ENCODE results near the gene ZNF683. TPM values are rescaled to one million over a fixed set of nuclear protein-coding genes. Genes with fewer than 3 reads are reported as not detected.
"Not testable (repeated sequence)": the region's sequence is repeated elsewhere in the genome, so short reads cannot be mapped to it uniquely, and the experiment has no call there.

ZNF683 gene
- total RNA-seq, 2 experiments from 2014 or later: 7.0 to 26.3 TPM

DNA sequence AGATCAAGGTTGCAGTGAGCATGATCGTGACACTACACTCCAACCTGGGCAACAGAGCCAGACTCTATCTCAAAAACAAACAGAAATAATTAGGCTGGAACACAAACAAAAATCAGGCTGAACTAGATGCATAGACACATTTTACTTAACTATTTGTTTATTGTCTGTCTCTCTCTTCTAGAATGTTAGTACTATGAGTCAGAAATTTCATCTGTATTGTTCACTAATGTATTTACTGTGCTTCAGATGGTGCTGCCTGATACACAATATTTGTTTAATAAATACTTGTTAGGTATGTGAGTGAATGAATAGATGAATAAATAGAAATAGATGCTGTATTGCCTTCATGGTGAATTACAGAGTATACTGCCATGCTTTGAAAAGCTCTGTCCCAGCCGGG is 32.1 kb upstream of the ZNF683 start:
- H3K27ac Mint-ChIP-seq: no peak overlapping the region
- H3K9me3 Mint-ChIP-seq (ENCODE audit: low read depth): no peaks in the 10 kb centered on the region
- H3K36me3 Mint-ChIP-seq: no peaks in the 10 kb centered on the region
- peaks cover 13% of the 10 kb centered on the region for H3K4me1 Mint-ChIP-seq
- DNase-seq (no peak), ATAC-seq (no peak)
- CTCF ChIA-PET: interaction anchor here (3.0 kb wide), 1 partner anchor 11 kb away, joined by 30 read pairs; no protein-coding TSS in a partner anchor
- H3K27me3 Mint-ChIP-seq: peaks cover 45% of the 10 kb centered on the region
- no peak overlapping the region for H3K4me3 Mint-ChIP-seq

DNA sequence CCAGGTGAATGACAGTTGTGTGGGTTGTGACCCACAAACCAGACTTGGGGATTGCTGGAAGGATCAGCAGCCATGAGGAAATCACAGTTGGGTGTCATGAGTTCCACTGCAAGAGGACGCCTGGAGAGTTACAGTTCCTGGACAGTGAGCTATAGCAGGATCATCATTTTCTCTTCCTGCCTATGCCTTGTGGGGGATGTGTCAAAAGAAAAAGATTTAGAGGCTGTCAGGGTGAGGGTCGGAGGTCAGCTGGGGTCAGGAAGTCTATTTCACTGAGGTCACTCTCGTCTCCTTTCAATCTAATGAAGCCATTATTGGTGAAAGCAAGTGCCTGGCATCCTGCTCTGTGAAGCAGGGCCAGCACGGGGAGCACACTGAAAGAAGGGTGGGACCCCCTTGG is 31.1 kb upstream of the ZNF683 start:
- no peak for ATAC-seq
- Mint-ChIP-seq H3K36me3 (no peaks in the 10 kb centered on the region), H3K4me1 (peaks cover 3% of the 10 kb centered on the region), H3K9me3 (ENCODE audit: low read depth) (no peaks in the 10 kb centered on the region), H3K4me3 (no peak overlapping the region), H3K27me3 (peaks cover 35% of the 10 kb centered on the region), H3K27ac (no peak overlapping the region)
- CTCF ChIA-PET: interaction anchor here (0.9 kb wide), 1 partner anchor 13 kb away, joined by 3 read pairs; no protein-coding TSS in a partner anchor
- DNase-seq: no peak

DNA sequence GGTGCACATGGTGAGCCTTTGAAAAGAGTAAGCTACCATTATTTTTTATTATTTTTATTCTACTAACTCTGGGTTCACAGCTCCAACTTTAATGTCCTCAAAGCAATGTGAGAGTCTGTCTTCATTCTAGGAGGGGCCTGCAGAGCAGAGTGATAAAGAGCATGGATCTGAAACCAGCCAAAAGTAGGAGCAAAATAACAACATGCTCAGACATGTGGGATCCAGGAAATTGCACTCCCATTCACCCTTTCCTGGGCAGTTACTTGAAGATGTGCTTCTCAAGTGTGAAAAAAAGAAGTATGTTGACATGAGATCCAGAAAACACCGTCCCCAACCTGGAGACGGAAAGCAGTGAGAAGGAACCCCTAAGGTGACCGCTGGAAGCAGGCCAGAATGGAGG is 29.3 kb upstream of the ZNF683 start:
- H3K9me3 Mint-ChIP-seq (ENCODE audit: low read depth): no peaks in the 10 kb centered on the region
- H3K36me3 Mint-ChIP-seq: no peaks in the 10 kb centered on the region
- H3K27me3 Mint-ChIP-seq: peaks cover 32% of the 10 kb centered on the region
- CTCF ChIA-PET: interaction anchor here (1.6 to 3.6 kb wide), 2 partner anchors 11 to 15 kb away, joined by 4 to 25 read pairs; no protein-coding TSS in a partner anchor
- H3K4me3 Mint-ChIP-seq: no peak overlapping the region
- H3K4me1 Mint-ChIP-seq: no peaks in the 10 kb centered on the region
- no peak overlapping the region for H3K27ac Mint-ChIP-seq
- ATAC-seq (no peak), DNase-seq (no peak)

DNA sequence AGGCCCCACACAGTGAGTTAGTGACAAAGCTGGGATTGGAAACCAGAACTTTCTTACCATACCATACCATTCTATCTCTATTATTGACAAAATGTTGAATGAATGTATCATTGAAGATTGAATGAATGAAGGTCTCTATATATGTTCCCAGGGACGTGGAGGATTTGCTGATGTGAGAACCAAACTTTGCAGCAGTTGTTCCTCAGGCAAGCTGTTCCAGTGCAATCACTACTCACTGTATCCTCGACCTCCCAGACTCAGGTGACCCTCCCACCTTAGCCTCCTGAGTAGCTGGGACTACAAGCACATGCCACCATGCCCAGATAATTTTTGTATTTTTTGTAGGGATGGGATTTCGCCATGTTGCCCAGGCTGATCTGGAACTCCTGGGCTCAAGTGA is 26.5 kb upstream of the ZNF683 start:
- Mint-ChIP-seq H3K27me3 (peaks cover 20% of the 10 kb centered on the region), H3K36me3 (no peaks in the 10 kb centered on the region), H3K9me3 (ENCODE audit: low read depth) (no peaks in the 10 kb centered on the region), H3K27ac (no peak overlapping the region), H3K4me1 (peaks cover 5% of the 10 kb centered on the region), H3K4me3 (no peak overlapping the region)
- CTCF ChIA-PET: interaction anchor here (1.6 to 13.6 kb wide), 5 partner anchors 18 to 229 kb away, joined by 5 to 180 read pairs (median 25); partner anchors contain the start of genes ZNF593 and ZNF683
- no peak for DNase-seq
- ATAC-seq: no peak

DNA sequence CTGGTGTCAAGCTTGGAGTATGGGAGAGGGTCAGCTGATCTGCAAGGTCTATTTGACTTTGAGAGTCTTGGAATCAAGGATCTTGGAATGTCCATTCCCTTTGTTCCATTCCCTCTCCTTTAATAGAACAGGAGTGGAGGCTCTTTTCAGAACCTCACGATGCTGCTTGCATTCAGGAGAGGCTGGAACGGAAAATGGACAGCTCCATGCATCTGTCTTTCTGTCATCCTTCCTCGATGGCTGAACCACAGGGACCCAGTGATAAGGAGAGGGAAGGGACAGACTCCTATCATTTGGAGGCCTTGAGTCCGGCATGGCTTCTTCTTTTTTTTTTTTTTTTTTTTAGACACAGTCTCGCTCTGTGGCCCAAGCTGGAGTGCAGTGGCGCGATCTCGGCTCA is 23.2 kb upstream of the ZNF683 start:
- H3K27ac Mint-ChIP-seq: no peak overlapping the region
- ATAC-seq (no peak), DNase-seq (no peak)
- CTCF ChIA-PET: interaction anchor here (0.7 to 13.6 kb wide), 14 partner anchors 18 to 293 kb away, joined by 3 to 180 read pairs (median 11); partner anchors contain the start of genes C1orf232, CD52, CEP85 and ZNF593
- H3K4me1 Mint-ChIP-seq: peaks cover 18% of the 10 kb centered on the region
- no peaks in the 10 kb centered on the region for H3K9me3 Mint-ChIP-seq (ENCODE audit: low read depth)
- no peak overlapping the region for H3K4me3 Mint-ChIP-seq
- H3K27me3 Mint-ChIP-seq: peaks cover 4% of the 10 kb centered on the region
- H3K36me3 Mint-ChIP-seq: no peaks in the 10 kb centered on the region

DNA sequence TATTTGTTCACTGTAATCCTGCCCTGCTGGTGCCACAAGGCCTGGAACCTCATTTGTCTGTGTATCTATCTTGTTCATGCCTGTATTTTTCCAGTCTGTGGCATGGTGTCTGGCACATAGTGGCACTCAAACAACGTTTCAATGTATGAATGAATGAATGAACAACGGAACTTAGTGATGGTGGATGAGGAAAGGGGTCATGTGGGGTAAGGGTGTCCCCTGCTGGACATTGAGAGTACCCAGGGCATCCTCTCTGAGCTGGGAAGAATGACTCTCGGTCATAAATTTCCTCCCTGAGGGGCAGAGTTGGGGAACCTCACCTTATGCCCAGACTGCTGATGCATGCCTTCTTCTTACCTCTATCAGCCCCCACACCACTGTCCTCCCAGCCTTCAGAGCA is 18.9 kb upstream of the ZNF683 start:
- Mint-ChIP-seq H3K4me1 (peaks cover 55% of the 10 kb centered on the region), H3K4me3 (no peak overlapping the region), H3K27me3 (peaks cover 4% of the 10 kb centered on the region), H3K9me3 (ENCODE audit: low read depth) (no peaks in the 10 kb centered on the region), H3K36me3 (no peaks in the 10 kb centered on the region), H3K27ac (peak overlapping the region; percentile 62)
- DNase-seq: peak; percentile 78
- CTCF ChIA-PET: interaction anchor here (0.6 to 13.6 kb wide), 29 partner anchors 10 to 1686 kb away, joined by 3 to 180 read pairs (median 4); partner anchors contain the start of genes CD52, CEP85, CRYBG2 and SH3BGRL3
- peak; percentile 80 for ATAC-seq

DNA sequence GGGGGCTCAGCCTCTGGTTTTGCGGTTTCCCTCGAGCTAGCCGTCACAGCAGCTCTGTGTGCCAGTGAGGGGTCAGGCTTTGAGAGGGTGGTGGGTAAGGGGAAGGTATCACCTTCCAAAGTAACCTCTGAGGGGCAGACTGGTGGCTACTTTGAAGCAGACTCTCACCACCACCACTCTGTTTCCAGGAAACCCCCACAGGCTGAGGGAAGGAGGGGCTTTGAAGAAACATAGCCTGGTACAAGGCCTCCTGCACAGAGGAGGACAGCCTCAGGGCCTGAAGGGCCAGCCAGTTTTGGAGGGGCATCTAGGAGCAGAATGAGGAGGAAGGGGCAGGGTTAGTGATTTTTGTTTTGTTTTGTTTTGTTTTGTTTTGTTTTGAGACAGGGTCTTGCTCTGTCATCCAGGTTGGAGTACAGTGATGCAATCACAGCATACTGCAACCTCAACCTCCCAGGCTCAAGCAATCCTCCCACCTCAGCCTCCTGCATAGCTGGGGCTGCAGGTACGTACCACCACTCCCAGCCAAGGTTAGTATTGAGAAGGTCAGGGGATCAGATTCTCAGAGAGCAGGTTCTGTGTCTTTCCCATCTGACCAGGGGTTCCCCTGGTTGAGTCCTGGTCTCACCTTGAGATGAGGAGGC is 17.2 kb upstream of the ZNF683 start:
- peaks cover 69% of the 10 kb centered on the region for H3K4me1 Mint-ChIP-seq
- H3K27ac Mint-ChIP-seq: peak overlapping the region; percentile 84
- H3K4me3 Mint-ChIP-seq: no peak overlapping the region
- H3K27me3 Mint-ChIP-seq: no peaks in the 10 kb centered on the region
- H3K36me3 Mint-ChIP-seq: no peaks in the 10 kb centered on the region
- CTCF ChIA-PET: interaction anchor here (0.8 to 13.6 kb wide), 16 partner anchors 12 to 246 kb away, joined by 3 to 180 read pairs (median 10); partner anchors contain the start of genes C1orf232, CEP85, SH3BGRL3 and ZNF593
- H3K9me3 Mint-ChIP-seq (ENCODE audit: low read depth): no peaks in the 10 kb centered on the region
- peak; percentile 65 for DNase-seq
- ATAC-seq: peak; percentile 22

DNA sequence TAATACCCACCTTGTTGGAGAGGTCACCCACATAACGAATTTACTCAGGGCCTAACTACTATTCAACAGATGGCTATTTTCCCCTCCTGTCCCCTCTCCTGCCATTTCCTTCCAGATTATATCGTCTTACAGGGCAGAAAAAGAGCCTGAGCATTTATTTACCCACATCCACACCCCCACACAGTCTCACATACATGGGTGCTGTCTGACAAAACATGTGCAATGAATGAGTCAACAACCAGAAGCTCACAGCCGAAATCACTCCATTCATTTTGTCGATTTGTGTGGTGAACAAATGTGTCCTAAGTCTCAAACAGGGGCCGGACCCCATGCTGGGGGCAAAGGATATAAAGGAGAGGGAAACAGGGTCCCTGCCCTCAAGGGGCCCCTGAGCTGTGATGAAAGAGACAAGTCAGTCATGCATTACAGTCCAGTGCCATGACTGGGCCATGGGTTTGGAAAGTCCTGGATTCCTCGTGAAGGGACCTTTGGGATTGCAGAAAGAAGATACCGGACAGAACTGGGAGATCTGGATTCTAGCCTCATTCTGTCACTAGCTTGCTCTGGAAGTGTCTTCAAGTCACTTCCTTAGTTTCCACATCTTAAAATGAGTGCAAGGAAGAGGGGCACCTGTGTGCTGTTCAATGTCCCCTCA is 16.4 kb upstream of the ZNF683 start:
- H3K27ac Mint-ChIP-seq: peak overlapping the region; percentile 84

DNA sequence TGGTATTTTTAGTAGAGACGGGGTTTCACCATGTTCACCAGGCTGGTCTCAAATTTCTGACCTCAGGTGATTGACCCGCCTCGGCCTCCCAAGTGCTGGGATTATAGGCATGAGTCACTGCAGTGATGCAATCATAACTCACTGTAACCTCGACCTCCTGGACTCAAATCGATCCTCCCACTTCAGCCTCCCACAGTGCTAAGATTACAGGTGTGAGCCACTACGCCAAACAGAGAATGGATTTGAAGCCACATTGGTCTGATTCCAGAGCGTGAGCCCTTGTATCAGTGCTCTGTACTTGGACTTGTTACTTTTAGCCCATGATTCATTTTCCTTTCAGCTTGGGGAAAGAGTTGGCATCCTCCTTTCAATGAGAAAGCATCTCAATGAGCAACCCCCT is 14.9 kb upstream of the ZNF683 start:
- Mint-ChIP-seq H3K4me3 (no peak overlapping the region), H3K4me1 (peaks cover 82% of the 10 kb centered on the region), H3K36me3 (peaks cover 4% of the 10 kb centered on the region), H3K9me3 (ENCODE audit: low read depth) (no peaks in the 10 kb centered on the region), H3K27me3 (no peaks in the 10 kb centered on the region), H3K27ac (peak overlapping the region; percentile 62)
- ATAC-seq (no peak), DNase-seq (no peak)
- CTCF ChIA-PET: interaction anchor here (1.1 to 13.6 kb wide), 7 partner anchors 9 to 112 kb away, joined by 3 to 180 read pairs (median 9); partner anchors contain the start of gene ZNF683

More for the DNA sequence above, 16.4 kb upstream of the ZNF683 start:
- CTCF ChIA-PET: interaction anchor here (0.8 to 13.6 kb wide), 14 partner anchors 11 to 219 kb away, joined by 3 to 180 read pairs (median 6); partner anchors contain the start of genes C1orf232, CEP85, SH3BGRL3 and ZNF593
- no peaks in the 10 kb centered on the region for H3K27me3 Mint-ChIP-seq
- H3K4me1 Mint-ChIP-seq: peaks cover 77% of the 10 kb centered on the region
- H3K9me3 Mint-ChIP-seq (ENCODE audit: low read depth): no peaks in the 10 kb centered on the region
- peak; percentile 52 for ATAC-seq
- no peak overlapping the region for H3K4me3 Mint-ChIP-seq
- H3K36me3 Mint-ChIP-seq: peaks cover 4% of the 10 kb centered on the region
- peak; percentile 50 for DNase-seq

DNA sequence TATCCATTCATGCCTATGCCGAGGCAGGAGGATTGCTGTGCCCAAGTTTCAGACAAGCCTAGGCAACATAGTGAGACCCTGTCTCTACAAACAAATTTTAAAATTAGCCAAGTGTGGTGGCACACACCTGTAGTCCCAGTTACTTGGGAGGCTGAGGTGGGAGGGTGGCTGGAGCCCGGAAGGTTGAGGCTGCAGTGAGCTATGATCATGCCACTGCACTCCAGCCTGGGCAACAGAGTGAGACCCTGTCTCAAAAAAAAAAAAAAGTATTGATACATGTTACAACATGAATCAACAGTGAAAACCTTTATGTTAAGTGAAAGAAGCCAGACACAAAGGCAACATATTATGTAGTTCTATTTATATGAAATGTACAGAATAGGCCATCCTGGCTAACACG is 12.5 kb upstream of the ZNF683 start:
- H3K27me3 Mint-ChIP-seq; H3K9me3 Mint-ChIP-seq (ENCODE audit: low read depth); H3K27ac Mint-ChIP-seq; H3K4me3 Mint-ChIP-seq; H3K36me3 Mint-ChIP-seq; ATAC-seq; DNase-seq: not testable (repeated sequence)
- CTCF ChIA-PET: interaction anchor here (1.9 kb wide), 1 partner anchor 10 kb away, joined by 4 read pairs; no protein-coding TSS in a partner anchor
- peaks cover 75% of the 10 kb centered on the region for H3K4me1 Mint-ChIP-seq

DNA sequence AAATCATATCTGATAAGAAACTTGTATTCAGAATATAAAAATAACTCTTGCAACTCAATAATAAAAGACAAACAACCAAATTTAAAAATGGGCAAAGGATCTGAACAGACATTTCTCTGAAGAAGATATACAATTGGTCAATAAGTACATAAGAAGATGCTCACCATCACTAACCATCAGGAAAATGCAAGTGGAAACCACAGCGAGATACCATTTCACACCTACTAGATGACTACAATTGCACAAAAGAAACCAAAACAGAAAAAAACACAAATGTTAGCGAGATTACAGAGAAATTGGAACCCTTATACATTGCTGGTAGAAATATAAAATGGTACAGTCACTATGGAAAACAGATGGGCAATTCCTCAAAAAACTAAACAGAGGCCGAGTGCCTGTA is 11.5 kb upstream of the ZNF683 start:
- H3K27me3 Mint-ChIP-seq: peaks cover 2% of the 10 kb centered on the region
- ATAC-seq: peak; percentile 51
- H3K27ac Mint-ChIP-seq: peak overlapping the region; percentile 77
- DNase-seq: peak; percentile 56
- CTCF ChIA-PET: interaction anchor here (0.7 to 11.9 kb wide), 4 partner anchors 10 to 99 kb away, joined by 4 to 180 read pairs (median 4); no protein-coding TSS in a partner anchor
- peaks cover 6% of the 10 kb centered on the region for H3K36me3 Mint-ChIP-seq
- H3K4me1 Mint-ChIP-seq: peaks cover 70% of the 10 kb centered on the region
- H3K4me3 Mint-ChIP-seq: peak overlapping the region; percentile 20
- no peaks in the 10 kb centered on the region for H3K9me3 Mint-ChIP-seq (ENCODE audit: low read depth)

DNA sequence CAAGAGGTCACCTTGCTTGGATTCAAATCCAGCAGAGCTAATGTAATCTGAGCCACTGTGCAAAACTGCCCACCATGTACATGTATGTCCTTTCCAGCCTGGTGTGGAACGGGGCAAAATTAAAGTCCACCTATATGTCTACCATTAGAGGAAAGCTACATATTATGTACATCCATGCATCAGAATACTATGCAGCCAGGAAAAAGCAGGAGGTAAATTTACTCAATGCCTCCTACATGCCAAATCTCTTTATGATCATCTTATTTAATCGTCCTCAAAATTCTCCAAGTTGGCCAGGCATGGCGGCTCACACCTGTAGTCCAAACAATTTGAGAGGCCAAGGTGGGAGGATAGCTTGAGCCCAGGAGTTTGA is 6.3 kb upstream of the ZNF683 start:
- H3K27me3 Mint-ChIP-seq: peaks cover 2% of the 10 kb centered on the region
- DNase-seq: no peak
- H3K9me3 Mint-ChIP-seq (ENCODE audit: low read depth): no peaks in the 10 kb centered on the region
- CTCF ChIA-PET: interaction anchor here (0.8 to 11.9 kb wide), 15 partner anchors 10 to 209 kb away, joined by 3 to 180 read pairs (median 7); partner anchors contain the start of genes CD52, CEP85, SH3BGRL3 and ZNF593
- H3K4me3 Mint-ChIP-seq: peak overlapping the region; percentile 6
- no peak for ATAC-seq
- H3K36me3 Mint-ChIP-seq: peaks cover 4% of the 10 kb centered on the region
- peak overlapping the region; percentile 87 for H3K27ac Mint-ChIP-seq
- H3K4me1 Mint-ChIP-seq: peaks cover 70% of the 10 kb centered on the region
